ENCODE results near the gene FERMT1. TPM values are rescaled to one million over a fixed set of nuclear protein-coding genes. Genes with fewer than 3 reads are reported as not detected.
"Not testable (repeated sequence)": the region's sequence is repeated elsewhere in the genome, so short reads cannot be mapped to it uniquely, and the experiment has no call there.

FERMT1 gene
- total RNA-seq, 1 donor from 2014 or later, result 0.27 TPM

DNA sequence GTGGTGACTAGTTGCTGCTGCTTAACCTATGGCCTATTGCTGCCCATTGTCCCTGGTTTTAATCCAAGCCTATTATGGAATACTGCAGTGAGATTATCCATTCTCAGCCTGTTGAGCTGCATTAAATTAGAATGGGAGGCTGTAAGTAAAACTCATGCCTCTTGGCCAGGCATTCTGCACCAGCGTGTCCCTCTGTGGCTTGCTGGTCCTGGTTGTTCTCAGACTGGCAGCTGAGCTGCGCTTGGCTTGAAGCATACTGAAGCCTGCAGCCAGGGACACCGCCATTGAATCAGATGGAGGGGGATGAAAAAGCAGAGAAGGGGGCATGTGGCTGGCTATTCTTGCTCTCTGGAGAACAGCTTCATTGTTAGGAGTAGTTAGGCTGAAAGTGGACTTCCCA, 84.6 kb downstream of the FERMT1 start:
- Mint-ChIP-seq H3K4me1 (ENCODE audit: unreplicated experiment) (no peaks in the 10 kb centered on the region), H3K36me3 (ENCODE audit: unreplicated experiment) (peaks cover 45% of the 10 kb centered on the region), H3K27me3 (ENCODE audit: unreplicated experiment) (no peaks in the 10 kb centered on the region), H3K4me3 (ENCODE audit: unreplicated experiment) (no peak overlapping the region), H3K27ac (ENCODE audit: unreplicated experiment) (no peak overlapping the region), H3K9me3 (ENCODE audit: unreplicated experiment) (no peaks in the 10 kb centered on the region)
- TF ChIP-seq, protein P1, sequence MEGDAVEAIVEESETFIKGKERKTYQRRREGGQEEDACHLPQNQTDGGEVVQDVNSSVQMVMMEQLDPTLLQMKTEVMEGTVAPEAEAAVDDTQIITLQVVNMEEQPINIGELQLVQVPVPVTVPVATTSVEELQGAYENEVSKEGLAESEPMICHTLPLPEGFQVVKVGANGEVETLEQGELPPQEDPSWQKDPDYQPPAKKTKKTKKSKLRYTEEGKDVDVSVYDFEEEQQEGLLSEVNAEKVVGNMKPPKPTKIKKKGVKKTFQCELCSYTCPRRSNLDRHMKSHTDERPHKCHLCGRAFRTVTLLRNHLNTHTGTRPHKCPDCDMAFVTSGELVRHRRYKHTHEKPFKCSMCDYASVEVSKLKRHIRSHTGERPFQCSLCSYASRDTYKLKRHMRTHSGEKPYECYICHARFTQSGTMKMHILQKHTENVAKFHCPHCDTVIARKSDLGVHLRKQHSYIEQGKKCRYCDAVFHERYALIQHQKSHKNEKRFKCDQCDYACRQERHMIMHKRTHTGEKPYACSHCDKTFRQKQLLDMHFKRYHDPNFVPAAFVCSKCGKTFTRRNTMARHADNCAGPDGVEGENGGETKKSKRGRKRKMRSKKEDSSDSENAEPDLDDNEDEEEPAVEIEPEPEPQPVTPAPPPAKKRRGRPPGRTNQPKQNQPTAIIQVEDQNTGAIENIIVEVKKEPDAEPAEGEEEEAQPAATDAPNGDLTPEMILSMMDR (IDR thresholded peaks at IDR 0.05), result no peak
- DNase-seq (ENCODE audit: extremely low spot score, unreplicated experiment), result no peak

DNA sequence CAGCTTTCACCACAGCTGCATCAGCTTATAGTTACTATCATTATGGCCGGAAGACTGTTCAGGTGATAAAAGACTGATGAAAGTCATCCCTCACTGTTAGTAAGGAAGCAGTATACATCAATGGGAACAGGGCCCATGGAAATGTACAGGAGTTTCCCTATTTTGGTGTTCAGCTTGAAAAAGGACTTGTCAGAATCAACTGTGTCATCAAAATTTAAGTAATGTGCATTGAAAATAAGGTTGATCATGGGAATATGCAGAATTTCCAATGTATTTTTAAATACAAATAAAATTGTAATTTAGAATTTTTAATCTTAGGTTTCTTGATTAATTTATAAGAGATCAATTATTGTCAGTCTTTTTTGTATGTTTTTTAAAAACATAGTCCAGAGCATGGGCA, 85.7 kb downstream of the FERMT1 start:
- no peak overlapping the region for H3K27ac Mint-ChIP-seq (ENCODE audit: unreplicated experiment)
- peaks cover 48% of the 10 kb centered on the region for H3K36me3 Mint-ChIP-seq (ENCODE audit: unreplicated experiment)
- no peaks in the 10 kb centered on the region for H3K9me3 Mint-ChIP-seq (ENCODE audit: unreplicated experiment)
- H3K4me3 Mint-ChIP-seq (ENCODE audit: unreplicated experiment), result no peak overlapping the region
- TF ChIP-seq, protein P1 (IDR thresholded peaks at IDR 0.05), result no peak
- no peaks in the 10 kb centered on the region for H3K4me1 Mint-ChIP-seq (ENCODE audit: unreplicated experiment)
- DNase-seq (ENCODE audit: extremely low spot score, unreplicated experiment), result no peak
- no peaks in the 10 kb centered on the region for H3K27me3 Mint-ChIP-seq (ENCODE audit: unreplicated experiment)

DNA sequence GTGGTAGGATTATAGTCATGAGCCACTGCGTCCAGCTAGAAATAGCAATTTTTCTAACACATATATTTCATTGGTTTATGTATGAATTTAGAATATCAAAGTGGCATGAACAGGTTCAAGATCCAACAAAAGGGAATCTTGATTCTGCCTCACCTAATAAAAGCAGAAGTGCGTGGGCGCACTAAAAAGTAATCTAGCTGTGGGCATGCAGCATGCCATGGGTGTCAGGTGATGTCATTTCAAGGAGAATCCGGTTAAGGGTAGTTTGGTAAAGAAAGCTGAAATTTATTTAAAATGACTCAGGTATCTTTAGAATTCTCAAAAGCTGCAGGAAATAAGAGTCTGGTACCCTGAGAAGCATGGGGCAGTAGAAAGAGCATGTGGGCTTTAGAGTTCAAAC, 86.6 kb downstream of the FERMT1 start:
- TF ChIP-seq, protein P1 (IDR thresholded peaks at IDR 0.05), result no peak

DNA sequence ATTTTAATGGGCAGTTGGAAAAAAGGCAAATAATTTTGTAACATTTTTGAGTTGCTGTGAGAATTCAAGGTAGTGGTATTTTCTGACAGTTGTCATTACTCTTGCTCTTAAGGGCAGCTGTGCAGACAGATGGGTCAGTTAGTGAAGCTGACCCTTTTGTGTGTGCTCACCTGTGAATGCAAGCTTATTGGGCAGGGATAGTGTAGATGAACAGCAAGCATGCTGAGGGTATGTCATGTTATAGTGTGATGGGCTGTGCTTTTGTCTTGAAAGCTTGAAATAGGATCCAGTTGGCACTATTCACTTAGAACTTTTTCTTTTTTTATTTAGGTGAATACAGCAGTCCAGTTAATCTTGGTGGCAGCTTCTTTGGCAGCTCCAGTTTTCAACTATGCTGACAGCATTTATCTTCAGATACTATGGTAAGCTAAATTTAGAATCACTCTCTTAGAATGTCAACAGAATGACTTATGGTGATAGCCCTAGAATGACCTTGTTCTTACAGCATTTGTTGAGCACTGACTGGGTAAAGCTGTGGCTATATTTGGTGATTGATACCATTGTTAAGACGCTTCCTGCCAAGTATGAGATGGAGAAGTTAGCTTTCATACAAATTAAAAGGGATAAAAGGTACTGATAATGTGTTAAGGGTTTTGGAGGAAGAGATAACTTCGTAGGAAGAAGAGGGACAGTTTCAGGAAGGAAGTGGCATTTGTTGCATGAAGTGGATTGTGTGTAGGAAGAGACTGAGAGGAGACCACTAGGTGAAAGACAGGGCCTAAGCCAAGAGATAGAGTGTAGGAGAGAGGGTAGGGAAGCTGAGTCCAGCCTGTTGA, 88.5 kb downstream of the FERMT1 start:
- Mint-ChIP-seq H3K36me3 (ENCODE audit: unreplicated experiment) (peaks cover 32% of the 10 kb centered on the region), H3K27me3 (ENCODE audit: unreplicated experiment) (no peaks in the 10 kb centered on the region), H3K9me3 (ENCODE audit: unreplicated experiment) (no peaks in the 10 kb centered on the region), H3K4me1 (ENCODE audit: unreplicated experiment) (no peaks in the 10 kb centered on the region), H3K4me3 (ENCODE audit: unreplicated experiment) (no peak overlapping the region), H3K27ac (ENCODE audit: unreplicated experiment) (no peak overlapping the region)
- TF ChIP-seq, protein P1 (IDR thresholded peaks at IDR 0.05), result no peak
- DNase-seq (ENCODE audit: extremely low spot score, unreplicated experiment), result no peak

More for the DNA sequence above, 86.6 kb downstream of the FERMT1 start:
- no peaks in the 10 kb centered on the region for H3K4me1 Mint-ChIP-seq (ENCODE audit: unreplicated experiment)
- H3K36me3 Mint-ChIP-seq (ENCODE audit: unreplicated experiment), result peaks cover 47% of the 10 kb centered on the region
- H3K4me3 Mint-ChIP-seq (ENCODE audit: unreplicated experiment), result no peak overlapping the region
- no peak overlapping the region for H3K27ac Mint-ChIP-seq (ENCODE audit: unreplicated experiment)
- H3K27me3 Mint-ChIP-seq (ENCODE audit: unreplicated experiment), result no peaks in the 10 kb centered on the region
- no peak for DNase-seq (ENCODE audit: extremely low spot score, unreplicated experiment)
- no peaks in the 10 kb centered on the region for H3K9me3 Mint-ChIP-seq (ENCODE audit: unreplicated experiment)

DNA sequence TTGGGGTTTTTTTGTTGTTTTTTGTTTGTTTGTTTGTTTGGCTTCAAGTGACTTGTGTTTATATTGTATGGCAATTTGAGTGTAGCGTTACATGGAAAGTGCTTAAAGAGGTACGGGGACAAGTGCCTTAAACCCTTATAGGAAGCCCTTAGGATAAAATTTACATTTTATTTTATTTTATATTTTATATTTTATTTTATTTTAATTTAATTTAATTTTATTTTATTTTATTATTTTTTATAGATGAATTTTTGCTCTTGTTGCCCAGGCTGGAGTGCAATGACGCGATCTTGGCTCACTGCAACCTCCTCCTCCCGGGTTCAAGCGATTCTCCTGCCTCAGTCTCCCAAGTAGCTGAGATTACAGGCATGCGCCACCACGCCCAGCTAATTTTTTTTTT, 89.9 kb downstream of the FERMT1 start:
- not testable (repeated sequence) for H3K27ac Mint-ChIP-seq (ENCODE audit: unreplicated experiment); H3K4me3 Mint-ChIP-seq (ENCODE audit: unreplicated experiment)

More for the DNA sequence above, 89.9 kb downstream of the FERMT1 start:
- H3K36me3 Mint-ChIP-seq (ENCODE audit: unreplicated experiment), result peaks cover 32% of the 10 kb centered on the region
- not testable (repeated sequence) for H3K4me1 Mint-ChIP-seq (ENCODE audit: unreplicated experiment); H3K27me3 Mint-ChIP-seq (ENCODE audit: unreplicated experiment); DNase-seq (ENCODE audit: extremely low spot score, unreplicated experiment); H3K9me3 Mint-ChIP-seq (ENCODE audit: unreplicated experiment)

Data from osteocyte (in vitro differentiated cells).